Hepatocyte (in vitro differentiated cells): Measurements from ENCODE around the gene CROT.

ENCODE experiments used
- EZH2 ChIP-seq: fragments of 200-600 bp; sonication (generic); IDR thresholded peaks from 2 replicates; pipeline ENCODE4 v1.6.1; 2016; ENCODE audit warnings: antibody characterized with exemption, mild to moderate bottlenecking, borderline replicate concordance
- TF ChIP-seq, protein P1 (sequence below): fragments of 200-600 bp; sonication (generic); IDR thresholded peaks from 2 replicates; pipeline ENCODE4 v1.5.1; 2016; ENCODE audit warnings: antibody characterized with exemption, mild to moderate bottlenecking; ENCODE audit not compliant: poor library complexity

DNA sequence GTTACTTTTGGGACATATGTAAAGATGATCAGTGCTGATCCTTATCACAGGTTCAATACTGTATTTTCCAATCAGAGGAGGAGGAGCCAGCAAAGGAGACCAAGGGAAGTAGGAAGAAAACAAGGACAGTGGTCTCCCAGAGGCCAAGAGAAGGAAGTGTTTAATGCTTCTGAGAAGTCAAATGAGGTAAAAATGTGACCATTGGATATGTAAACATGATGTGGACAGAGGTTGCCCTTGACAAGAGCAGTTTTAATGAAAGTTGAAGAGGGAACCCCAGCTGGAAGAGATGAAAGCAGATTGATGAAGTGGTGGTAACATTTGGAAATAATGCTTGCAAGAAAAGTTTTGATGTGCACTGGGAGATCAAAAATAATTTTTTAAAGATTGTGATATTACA, 18.8 kb downstream of the CROT start:
- TF ChIP-seq, protein P1, sequence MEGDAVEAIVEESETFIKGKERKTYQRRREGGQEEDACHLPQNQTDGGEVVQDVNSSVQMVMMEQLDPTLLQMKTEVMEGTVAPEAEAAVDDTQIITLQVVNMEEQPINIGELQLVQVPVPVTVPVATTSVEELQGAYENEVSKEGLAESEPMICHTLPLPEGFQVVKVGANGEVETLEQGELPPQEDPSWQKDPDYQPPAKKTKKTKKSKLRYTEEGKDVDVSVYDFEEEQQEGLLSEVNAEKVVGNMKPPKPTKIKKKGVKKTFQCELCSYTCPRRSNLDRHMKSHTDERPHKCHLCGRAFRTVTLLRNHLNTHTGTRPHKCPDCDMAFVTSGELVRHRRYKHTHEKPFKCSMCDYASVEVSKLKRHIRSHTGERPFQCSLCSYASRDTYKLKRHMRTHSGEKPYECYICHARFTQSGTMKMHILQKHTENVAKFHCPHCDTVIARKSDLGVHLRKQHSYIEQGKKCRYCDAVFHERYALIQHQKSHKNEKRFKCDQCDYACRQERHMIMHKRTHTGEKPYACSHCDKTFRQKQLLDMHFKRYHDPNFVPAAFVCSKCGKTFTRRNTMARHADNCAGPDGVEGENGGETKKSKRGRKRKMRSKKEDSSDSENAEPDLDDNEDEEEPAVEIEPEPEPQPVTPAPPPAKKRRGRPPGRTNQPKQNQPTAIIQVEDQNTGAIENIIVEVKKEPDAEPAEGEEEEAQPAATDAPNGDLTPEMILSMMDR = no peak
- no peak for TF ChIP-seq EZH2
